ENCODE data around the gene ZBTB22.
"Not testable (repeated sequence)": the region's sequence is repeated elsewhere in the genome, so short reads cannot be mapped to it uniquely, and the experiment has no call there.

ZBTB22 gene

GRCh38 chr6:33277663-33278391 lies 39.7 kb downstream of the ZBTB22 start:
- DNase-seq, result peak; percentile 38

DNA sequence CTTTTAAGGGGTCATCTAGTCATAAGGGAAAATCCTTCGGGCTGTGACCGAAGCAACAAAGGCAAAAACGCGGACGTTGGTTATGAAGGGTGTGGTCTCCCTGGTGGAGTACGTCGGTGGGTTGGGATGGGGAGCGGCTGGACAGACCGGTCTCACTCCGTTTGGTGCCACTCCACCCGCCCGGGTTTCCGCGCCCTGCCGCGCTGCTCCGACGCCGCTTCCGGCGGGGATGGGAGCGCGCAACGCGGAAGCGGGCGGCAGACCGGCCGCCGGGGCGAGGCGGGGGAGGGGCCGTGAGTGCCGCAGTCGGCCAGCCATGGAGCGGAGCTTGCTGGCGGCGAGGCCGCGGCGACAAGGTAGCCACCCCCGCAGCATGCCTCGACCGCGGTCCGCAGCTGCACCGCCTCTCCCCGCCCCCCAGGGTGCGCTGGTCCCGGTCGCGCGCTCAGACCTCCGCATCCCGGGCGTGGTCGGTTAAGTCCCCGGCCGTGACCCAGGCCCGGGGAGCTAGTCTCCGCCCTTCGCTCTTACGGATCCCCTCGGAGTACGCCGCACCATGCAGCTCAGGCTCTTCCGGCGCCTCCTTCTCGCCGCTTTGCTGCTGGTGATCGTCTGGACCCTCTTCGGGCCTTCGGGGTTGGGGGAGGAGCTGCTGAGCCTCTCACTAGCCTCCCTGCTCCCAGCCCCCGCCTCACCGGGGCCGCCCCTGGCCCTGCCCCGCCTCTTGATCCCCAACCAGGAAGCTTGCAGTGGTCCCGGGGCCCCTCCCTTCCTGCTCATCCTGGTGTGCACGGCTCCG lies 40.5 kb downstream of the ZBTB22 start, which contains the start of gene B3GALT4:
TSS of gene B3GALT4 (plus strand) at position 260 of the 799 bp plus-strand sequence. CDS start at position 557, 297 bp downstream.
- peak; percentile 81 for DNase-seq

DNA sequence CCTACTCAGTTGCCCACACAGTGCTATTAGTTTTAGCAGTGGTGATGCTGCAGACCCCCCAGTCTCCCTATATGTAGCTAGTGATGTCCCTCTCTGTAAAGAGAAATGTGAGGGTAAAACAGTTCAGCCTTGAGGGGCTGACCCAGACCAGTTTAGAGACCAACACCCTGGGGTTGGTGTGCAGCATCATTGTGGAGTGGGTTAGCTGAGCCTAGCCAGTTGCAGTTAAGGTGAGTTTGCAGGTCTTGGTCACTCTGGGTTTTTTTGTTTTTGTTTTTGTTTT lies 41.0 kb downstream of the ZBTB22 start:
- DNase-seq, result no peak

DNA sequence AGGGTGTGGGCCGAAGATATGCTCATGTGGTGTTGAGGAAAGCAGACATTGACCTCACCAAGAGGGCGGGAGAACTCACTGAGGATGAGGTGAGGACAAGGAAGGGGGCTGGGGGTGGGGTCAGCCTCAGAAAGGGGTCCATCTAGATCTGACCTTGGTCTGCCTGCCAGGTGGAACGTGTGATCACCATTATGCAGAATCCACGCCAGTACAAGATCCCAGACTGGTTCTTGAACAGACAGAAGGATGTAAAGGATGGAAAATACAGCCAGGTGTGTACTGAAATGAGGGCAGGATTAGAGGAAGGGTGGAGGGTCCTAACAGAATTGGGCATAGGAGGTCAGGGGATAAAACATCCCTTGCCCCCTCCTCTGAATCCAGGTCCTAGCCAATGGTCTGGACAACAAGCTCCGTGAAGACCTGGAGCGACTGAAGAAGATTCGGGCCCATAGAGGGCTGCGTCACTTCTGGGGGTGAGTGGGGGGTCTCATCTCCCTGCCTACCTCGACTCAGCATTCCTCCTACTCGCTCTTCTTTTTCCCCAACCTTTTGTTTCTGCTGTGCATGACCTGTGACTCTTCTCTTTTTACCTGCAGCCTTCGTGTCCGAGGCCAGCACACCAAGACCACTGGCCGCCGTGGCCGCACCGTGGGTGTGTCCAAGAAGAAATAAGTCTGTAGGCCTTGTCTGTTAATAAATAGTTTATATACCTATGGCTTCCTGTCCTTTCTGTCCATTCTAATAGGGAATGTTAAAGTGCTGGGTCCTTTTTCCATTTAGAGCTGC lies 41.6 kb downstream of the ZBTB22 start:
- DNase-seq, result not testable (repeated sequence)

GRCh38 chr6:33273924-33274902 lies 43.3 kb downstream of the ZBTB22 start:
- no peak for DNase-seq

- DNase-seq, result no peak
Measured at GRCh38 chr6:33273129-33273923, 44.2 kb downstream of the ZBTB22 start.

DNA sequence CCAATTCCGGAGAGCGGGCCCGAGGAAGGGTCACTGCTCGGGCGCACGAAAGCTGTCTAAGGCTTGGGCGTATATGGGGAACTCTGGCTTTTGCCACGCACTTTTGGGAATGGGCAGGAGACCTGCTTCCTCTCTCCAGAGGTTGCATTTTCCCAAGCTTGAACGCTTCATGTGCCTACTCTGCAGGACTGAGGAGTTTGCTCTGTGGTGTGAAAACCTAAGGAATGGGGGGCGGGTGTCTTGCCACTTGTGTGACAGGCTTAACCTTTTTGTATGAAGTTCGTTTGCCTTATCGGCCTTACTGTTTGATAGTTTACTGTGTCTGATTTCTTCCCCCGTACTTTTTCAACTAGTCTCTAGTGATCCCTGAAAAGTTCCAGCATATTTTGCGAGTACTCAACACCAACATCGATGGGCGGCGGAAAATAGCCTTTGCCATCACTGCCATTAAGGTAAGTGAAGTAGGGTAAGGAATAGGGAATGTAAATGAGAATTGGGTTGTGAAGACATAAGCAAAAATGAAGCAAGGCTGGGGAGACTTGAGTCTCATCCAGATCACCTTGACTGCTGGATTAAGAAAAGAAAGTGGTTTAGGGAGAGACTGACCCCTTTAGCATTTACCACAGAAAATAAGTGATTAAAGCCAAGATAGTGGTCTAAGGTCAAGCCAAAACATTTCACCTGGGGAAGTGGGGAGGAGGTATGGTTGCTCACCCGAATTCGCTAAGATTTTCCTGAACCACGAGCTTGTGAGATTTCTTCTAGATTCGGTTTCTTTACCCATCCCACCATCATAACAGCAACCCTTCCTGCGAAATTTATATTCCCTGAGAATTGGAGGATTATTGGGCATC lies 45.0 kb downstream of the ZBTB22 start:
- no peak for DNase-seq

GRCh38 chr6:33271468-33272274 lies 45.9 kb downstream of the ZBTB22 start, which contains the start of the genes RPS18 and VPS52:
RPS18 (plus strand) TSS chr6:33272075; CDS start chr6:33272120, 45 bp downstream.
VPS52 (minus strand) TSS chr6:33271876; CDS start chr6:33271675, 201 bp downstream.
- DNase-seq, result peak; percentile 81

DNA sequence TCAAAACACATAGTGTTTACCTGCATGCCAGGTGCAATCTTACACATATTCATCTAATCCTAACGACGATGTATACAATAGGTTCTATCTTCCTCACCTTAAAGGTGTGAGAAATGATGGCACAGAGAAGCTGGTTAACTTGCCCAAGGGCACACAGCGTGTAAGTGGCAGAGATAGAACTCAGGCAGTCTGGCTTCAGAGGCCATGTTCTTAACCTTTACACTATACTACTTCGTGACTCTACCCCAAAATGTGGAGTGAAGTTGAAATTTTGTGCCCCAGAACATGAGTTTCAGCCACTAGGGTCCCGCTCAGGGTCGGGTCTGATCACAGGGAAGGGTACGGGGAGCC lies 46.5 kb downstream of the ZBTB22 start:
- DNase-seq, result no peak
